Esophagus squamous epithelium (tissue), 4 donors: ENCODE results near the gene CDC42BPA.
"Not testable (repeated sequence)": the region's sequence is repeated elsewhere in the genome, so short reads cannot be mapped to it uniquely, and the experiment has no call there.

Experiments
- POLR2A ChIP-seq, 4 donors: fragments of 450-650 bp; IDR thresholded peaks; one replicate each; pipeline ENCODE4 v1.6.1; 2017; ENCODE audit warnings: antibody characterized with exemption in 4 of 4, mild to moderate bottlenecking in 4 of 4, moderate library complexity in 3 of 4
- TF ChIP-seq, protein P1 (sequence below), 6 experiments: fragments of 450-650 bp in 4 of 6; fragments of 200-600 bp in 2 of 6; sonication (generic) in 2 of 6; IDR thresholded peaks; one replicate each; pipeline ENCODE4 v1.5.1; 2016 to 2019; ENCODE audit warnings: antibody characterized with exemption in 6 of 6, mild to moderate bottlenecking in 4 of 6, moderate library complexity in 4 of 6

DNA sequence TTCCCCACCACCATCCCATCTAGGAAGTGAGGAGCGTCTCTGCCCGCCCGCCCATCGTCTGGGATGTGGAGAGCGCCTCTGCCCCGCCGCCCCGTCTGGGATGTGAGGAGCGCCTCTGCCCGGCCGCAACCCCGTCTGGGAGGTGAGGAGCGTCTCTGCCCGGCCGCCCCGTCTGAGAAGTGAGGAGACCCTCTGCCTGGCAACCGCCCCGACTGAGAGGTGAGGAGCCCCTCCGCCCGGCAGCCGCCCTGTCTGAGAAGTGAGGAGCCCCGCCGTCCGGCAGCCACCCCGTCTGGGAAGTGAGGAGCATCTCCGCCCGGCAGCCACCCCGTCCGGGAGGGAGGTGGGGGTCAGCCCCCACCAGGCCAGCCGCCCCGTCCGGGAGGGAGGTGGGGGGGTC is 185.6 kb downstream of the CDC42BPA start:
- TF ChIP-seq, protein P1, sequence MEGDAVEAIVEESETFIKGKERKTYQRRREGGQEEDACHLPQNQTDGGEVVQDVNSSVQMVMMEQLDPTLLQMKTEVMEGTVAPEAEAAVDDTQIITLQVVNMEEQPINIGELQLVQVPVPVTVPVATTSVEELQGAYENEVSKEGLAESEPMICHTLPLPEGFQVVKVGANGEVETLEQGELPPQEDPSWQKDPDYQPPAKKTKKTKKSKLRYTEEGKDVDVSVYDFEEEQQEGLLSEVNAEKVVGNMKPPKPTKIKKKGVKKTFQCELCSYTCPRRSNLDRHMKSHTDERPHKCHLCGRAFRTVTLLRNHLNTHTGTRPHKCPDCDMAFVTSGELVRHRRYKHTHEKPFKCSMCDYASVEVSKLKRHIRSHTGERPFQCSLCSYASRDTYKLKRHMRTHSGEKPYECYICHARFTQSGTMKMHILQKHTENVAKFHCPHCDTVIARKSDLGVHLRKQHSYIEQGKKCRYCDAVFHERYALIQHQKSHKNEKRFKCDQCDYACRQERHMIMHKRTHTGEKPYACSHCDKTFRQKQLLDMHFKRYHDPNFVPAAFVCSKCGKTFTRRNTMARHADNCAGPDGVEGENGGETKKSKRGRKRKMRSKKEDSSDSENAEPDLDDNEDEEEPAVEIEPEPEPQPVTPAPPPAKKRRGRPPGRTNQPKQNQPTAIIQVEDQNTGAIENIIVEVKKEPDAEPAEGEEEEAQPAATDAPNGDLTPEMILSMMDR (IDR thresholded peaks at IDR 0.05), result not testable (repeated sequence)
- TF ChIP-seq POLR2A (IDR thresholded peaks at IDR 0.05), result not testable (repeated sequence)
